ENCODE measurements around the gene ACYP1. TPM values are rescaled to one million over a fixed set of nuclear protein-coding genes. Genes with fewer than 3 reads are reported as not detected.

The ACYP1 gene
- total RNA-seq, 1 donor from 2014 or later, result 18.6 TPM

GRCh38 chr14:75096959-75097358, 33.1 kb upstream of the ACYP1 start:
- H3K36me3 ChIP-seq (ENCODE audit: control insufficient read depth, insufficient read depth, low read length), result no peaks in the 10 kb centered on the region
- no peak for DNase-seq (ENCODE audit: low read depth)
- no peak overlapping the region for H3K4me3 ChIP-seq (ENCODE audit: low read depth, low read length)
- TF ChIP-seq CTCF (IDR thresholded peaks at IDR 0.05; ENCODE audit: insufficient read depth, low read length, poor library complexity, severe bottlenecking), result no peak
- H3K27me3 ChIP-seq (ENCODE audit: control insufficient read depth, insufficient read depth, low read length), result no peaks in the 10 kb centered on the region

- no peak for DNase-seq (ENCODE audit: low read depth)
- no peak for TF ChIP-seq CTCF (IDR thresholded peaks at IDR 0.05; ENCODE audit: insufficient read depth, low read length, poor library complexity, severe bottlenecking)
- Histone ChIP-seq H3K27me3 (ENCODE audit: control insufficient read depth, insufficient read depth, low read length) (no peaks in the 10 kb centered on the region), H3K36me3 (ENCODE audit: control insufficient read depth, insufficient read depth, low read length) (no peaks in the 10 kb centered on the region), H3K4me3 (ENCODE audit: low read depth, low read length) (no peak overlapping the region)
Observed at GRCh38 chr14:75095690-75096089, 31.9 kb upstream of the ACYP1 start.

- no peak for DNase-seq (ENCODE audit: low read depth)
- Histone ChIP-seq H3K36me3 (ENCODE audit: control insufficient read depth, insufficient read depth, low read length) (no peaks in the 10 kb centered on the region), H3K4me3 (ENCODE audit: low read depth, low read length) (no peak overlapping the region), H3K27me3 (ENCODE audit: control insufficient read depth, insufficient read depth, low read length) (no peaks in the 10 kb centered on the region)
- TF ChIP-seq CTCF (IDR thresholded peaks at IDR 0.05; ENCODE audit: insufficient read depth, low read length, poor library complexity, severe bottlenecking), result no peak
Observed at GRCh38 chr14:75094896-75095295, 31.1 kb upstream of the ACYP1 start.

- no peak for DNase-seq (ENCODE audit: low read depth)
- no peak for TF ChIP-seq CTCF (IDR thresholded peaks at IDR 0.05; ENCODE audit: insufficient read depth, low read length, poor library complexity, severe bottlenecking)
- H3K36me3 ChIP-seq (ENCODE audit: control insufficient read depth, insufficient read depth, low read length), result no peaks in the 10 kb centered on the region
- no peaks in the 10 kb centered on the region for H3K27me3 ChIP-seq (ENCODE audit: control insufficient read depth, insufficient read depth, low read length)
- H3K4me3 ChIP-seq (ENCODE audit: low read depth, low read length), result no peak overlapping the region
Observed at GRCh38 chr14:75092698-75093097, 28.9 kb upstream of the ACYP1 start.

- DNase-seq (ENCODE audit: low read depth), result no peak
- Histone ChIP-seq H3K27me3 (ENCODE audit: control insufficient read depth, insufficient read depth, low read length) (no peaks in the 10 kb centered on the region), H3K36me3 (ENCODE audit: control insufficient read depth, insufficient read depth, low read length) (no peaks in the 10 kb centered on the region), H3K4me3 (ENCODE audit: low read depth, low read length) (no peak overlapping the region)
- TF ChIP-seq CTCF (IDR thresholded peaks at IDR 0.05; ENCODE audit: insufficient read depth, low read length, poor library complexity, severe bottlenecking), result no peak
Observed at GRCh38 chr14:75091251-75091650, 27.4 kb upstream of the ACYP1 start.

GRCh38 chr14:75090353-75090752, 26.5 kb upstream of the ACYP1 start:
- no peak for TF ChIP-seq CTCF (IDR thresholded peaks at IDR 0.05; ENCODE audit: insufficient read depth, low read length, poor library complexity, severe bottlenecking)
- no peak for DNase-seq (ENCODE audit: low read depth)
- Histone ChIP-seq H3K4me3 (ENCODE audit: low read depth, low read length) (no peak overlapping the region), H3K27me3 (ENCODE audit: control insufficient read depth, insufficient read depth, low read length) (no peaks in the 10 kb centered on the region), H3K36me3 (ENCODE audit: control insufficient read depth, insufficient read depth, low read length) (no peaks in the 10 kb centered on the region)

All from kidney epithelial cell (primary cell).